ENCODE results near the gene ACMSD. TPM values are rescaled to one million over a fixed set of nuclear protein-coding genes. Genes with fewer than 3 reads are reported as not detected.
"Not testable (repeated sequence)": the region's sequence is repeated elsewhere in the genome, so short reads cannot be mapped to it uniquely, and the experiment has no call there.

Gene ACMSD
- total RNA-seq, 2 donors from 2014 or later: not detected

GRCh38 chr2:134845719-134846118, 7.3 kb downstream of the ACMSD start:
- intact Hi-C loops (cut with DNase I): no loop called here
- Histone ChIP-seq H3K27ac (no peak overlapping the region), H3K27me3 (replicated peaks; ENCODE audit: insufficient read depth) (no peaks in the 10 kb centered on the region), H3K9me3 (no peaks in the 10 kb centered on the region), H3K4me3 (no peak overlapping the region), H3K4me1 (replicated peaks) (no peaks in the 10 kb centered on the region), H3K36me3 (no peaks in the 10 kb centered on the region)
- WGBS: 64% methylated on average over 2 of the region's 2 CpGs
- no peak for DNase-seq (ENCODE audit: low spot score)
- TF ChIP-seq POLR2AphosphoS5 (IDR thresholded peaks at IDR 0.05) (no peak), POLR2A (IDR thresholded peaks at IDR 0.05) (no peak), CTCF (IDR thresholded peaks at IDR 0.05) (no peak)

DNA sequence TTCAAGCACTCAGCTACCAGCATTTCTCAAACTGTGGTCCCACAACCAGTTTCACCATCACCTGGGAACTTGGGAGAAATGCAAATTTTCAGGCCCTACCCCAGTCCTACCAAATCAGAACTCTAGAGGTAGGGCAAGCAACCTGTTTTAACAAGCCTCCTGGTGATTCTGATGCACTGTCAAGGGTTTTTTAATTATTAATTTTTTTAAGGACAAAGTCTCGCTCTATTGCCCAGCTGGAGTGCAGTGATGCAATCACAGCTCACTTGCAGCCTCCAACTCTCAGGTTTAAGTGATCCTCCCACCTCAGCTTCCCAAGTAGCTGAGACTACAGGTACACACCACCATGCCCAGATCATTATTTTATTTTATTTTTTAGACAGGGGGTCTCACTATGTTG, 7.8 kb downstream of the ACMSD start:
- Histone ChIP-seq H3K9me3 (no peaks in the 10 kb centered on the region), H3K27me3 (replicated peaks; ENCODE audit: insufficient read depth) (no peaks in the 10 kb centered on the region), H3K4me1 (replicated peaks) (no peaks in the 10 kb centered on the region), H3K27ac (no peak overlapping the region), H3K4me3 (no peak overlapping the region), H3K36me3 (no peaks in the 10 kb centered on the region)
- 92% methylated on average over 1 of the region's 1 CpG for WGBS
- intact Hi-C loops (cut with DNase I): no loop called here
- no peak for DNase-seq (ENCODE audit: low spot score)
- TF ChIP-seq POLR2A (IDR thresholded peaks at IDR 0.05): no peak
- no peak for TF ChIP-seq POLR2AphosphoS5 (IDR thresholded peaks at IDR 0.05)
- TF ChIP-seq CTCF (IDR thresholded peaks at IDR 0.05): no peak

- H3K4me3 ChIP-seq; intact Hi-C loops (cut with DNase I); H3K27ac ChIP-seq; H3K9me3 ChIP-seq; H3K27me3 ChIP-seq (replicated peaks; ENCODE audit: insufficient read depth); DNase-seq (ENCODE audit: low spot score); H3K36me3 ChIP-seq; H3K4me1 ChIP-seq (replicated peaks): not testable (repeated sequence)
- WGBS: 97% methylated on average over 5 of the region's 5 CpGs
These were observed 9.2 kb downstream of the ACMSD start for GRCh38 chr2:134847582-134847981.

DNA sequence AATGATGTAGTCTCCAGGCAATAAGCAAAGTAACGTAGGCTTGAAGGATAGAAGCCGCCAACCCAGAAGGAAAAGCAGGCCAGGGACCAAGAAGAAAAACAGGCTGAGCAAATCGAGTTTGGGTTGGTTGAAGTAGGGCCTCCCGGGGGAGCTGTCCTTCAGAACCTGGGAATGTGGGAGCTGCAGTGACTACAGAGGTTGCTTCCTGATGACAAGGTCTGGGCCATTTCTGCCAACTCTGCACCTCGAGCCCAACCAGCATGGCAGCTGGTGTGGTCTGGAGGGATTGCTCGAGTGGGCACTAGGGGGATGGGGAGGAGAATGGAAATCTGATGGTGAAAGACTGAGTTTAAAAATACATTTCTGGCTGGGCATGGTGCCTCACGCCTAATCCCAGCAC, 14.1 kb downstream of the ACMSD start:
- Histone ChIP-seq H3K27ac (no peak overlapping the region), H3K9me3 (no peaks in the 10 kb centered on the region), H3K36me3 (no peaks in the 10 kb centered on the region), H3K27me3 (replicated peaks; ENCODE audit: insufficient read depth) (no peaks in the 10 kb centered on the region), H3K4me1 (replicated peaks) (no peaks in the 10 kb centered on the region), H3K4me3 (no peak overlapping the region)
- intact Hi-C loops (cut with DNase I): no loop called here
- TF ChIP-seq POLR2AphosphoS5 (IDR thresholded peaks at IDR 0.05) (no peak), POLR2A (IDR thresholded peaks at IDR 0.05) (no peak), CTCF (IDR thresholded peaks at IDR 0.05) (no peak)
- no peak for DNase-seq (ENCODE audit: low spot score)
- 84% methylated on average over 7 of the region's 7 CpGs for WGBS

GRCh38 chr2:134855709-134856108, 17.3 kb downstream of the ACMSD start:
- Histone ChIP-seq H3K27ac (no peak overlapping the region), H3K4me1 (replicated peaks) (no peaks in the 10 kb centered on the region), H3K27me3 (replicated peaks; ENCODE audit: insufficient read depth) (no peaks in the 10 kb centered on the region), H3K9me3 (no peaks in the 10 kb centered on the region), H3K36me3 (no peaks in the 10 kb centered on the region), H3K4me3 (no peak overlapping the region)
- TF ChIP-seq CTCF (IDR thresholded peaks at IDR 0.05) (no peak), POLR2A (IDR thresholded peaks at IDR 0.05) (no peak), POLR2AphosphoS5 (IDR thresholded peaks at IDR 0.05) (no peak)
- DNase-seq (ENCODE audit: low spot score): no peak
- intact Hi-C loops (cut with DNase I): no loop called here

Data from prostate gland (tissue), 2 donors.